SW480 (cell line): Measurements from ENCODE around the gene SUV39H1.

ENCODE experiments used
- DNase-seq: peaks from one replicate; pipeline ENCODE4 v3.0.0-alpha.2; 2016; ENCODE audit warnings: low spot score

The SUV39H1 gene

GRCh38 chrX:48714573-48714972 is 18.0 kb downstream of the SUV39H1 start:
- no peak for DNase-seq

- no peak for DNase-seq
These were observed 18.5 kb downstream of the SUV39H1 start for GRCh38 chrX:48715072-48715471.

GRCh38 chrX:48715876-48716502 is 19.5 kb downstream of the SUV39H1 start:
- DNase-seq: peak; percentile 92

DNA sequence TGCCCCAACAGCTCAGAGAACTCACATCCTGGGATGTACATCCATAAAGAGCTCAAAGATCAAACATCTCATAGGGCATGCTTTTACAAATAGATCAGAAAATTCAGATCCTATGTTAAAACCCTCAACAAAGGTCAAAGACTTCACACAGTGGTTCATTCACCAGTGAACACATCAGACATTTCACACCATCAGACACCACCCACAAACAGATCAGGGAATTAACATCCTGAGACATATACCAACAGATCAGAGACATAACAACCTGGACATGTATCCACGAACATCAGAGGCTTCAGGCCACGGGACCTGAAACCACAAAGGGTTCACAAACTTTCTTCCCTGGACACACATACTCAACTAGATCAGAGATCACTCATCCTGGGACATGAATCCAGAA is 23.4 kb downstream of the SUV39H1 start:
- no peak for DNase-seq

DNA sequence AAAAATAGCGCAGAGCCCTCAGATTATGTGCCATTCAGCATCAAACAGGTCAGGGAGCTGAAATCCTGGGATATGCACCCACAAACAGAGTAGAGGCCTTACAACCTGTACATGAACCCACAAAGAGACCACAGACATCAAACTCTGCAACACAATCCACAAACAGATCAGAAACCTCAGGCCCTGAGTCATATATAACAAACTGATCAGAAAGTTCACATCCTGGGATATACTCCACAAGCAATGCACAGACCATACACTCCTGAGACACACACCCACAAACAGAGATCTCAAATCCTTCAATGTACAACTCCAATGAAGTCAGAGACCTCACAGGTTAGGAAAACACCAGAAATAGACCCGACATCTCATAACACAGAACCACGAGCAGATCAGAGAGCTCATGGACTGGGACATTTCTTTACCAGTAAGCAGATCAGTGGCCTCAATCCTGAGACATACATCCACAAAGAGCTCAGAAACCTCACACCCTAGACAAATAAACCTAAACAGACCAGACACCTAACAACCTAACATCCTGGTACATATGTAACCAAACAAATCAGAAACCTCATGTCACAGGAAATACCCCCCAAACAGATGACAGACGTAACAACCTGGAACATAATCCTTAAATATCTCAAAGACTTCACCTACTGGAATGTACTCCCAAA is 24.2 kb downstream of the SUV39H1 start:
- no peak for DNase-seq

DNA sequence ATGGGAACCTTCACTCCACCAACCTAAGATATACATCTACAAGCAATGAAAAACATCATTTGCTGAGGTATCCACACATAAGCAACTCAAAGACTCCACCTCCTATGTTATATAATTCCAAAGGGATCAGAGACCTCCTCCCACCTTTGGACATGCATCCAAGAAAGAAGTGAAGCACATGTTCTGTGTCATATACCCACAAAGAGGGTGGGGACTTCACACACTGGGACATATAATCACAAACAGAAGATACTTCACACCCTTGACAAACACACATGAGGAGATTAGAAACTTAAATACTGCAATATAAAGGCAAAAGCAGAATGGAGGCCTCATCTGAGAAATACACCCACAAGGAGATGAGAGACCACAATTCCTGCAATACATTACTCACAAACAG is 25.4 kb downstream of the SUV39H1 start:
- no peak for DNase-seq

- DNase-seq: no peak
These were observed 30.1 kb downstream of the SUV39H1 start for GRCh38 chrX:48726596-48726995.

- DNase-seq: no peak
These were observed 32.1 kb downstream of the SUV39H1 start for GRCh38 chrX:48728653-48729052.

DNA sequence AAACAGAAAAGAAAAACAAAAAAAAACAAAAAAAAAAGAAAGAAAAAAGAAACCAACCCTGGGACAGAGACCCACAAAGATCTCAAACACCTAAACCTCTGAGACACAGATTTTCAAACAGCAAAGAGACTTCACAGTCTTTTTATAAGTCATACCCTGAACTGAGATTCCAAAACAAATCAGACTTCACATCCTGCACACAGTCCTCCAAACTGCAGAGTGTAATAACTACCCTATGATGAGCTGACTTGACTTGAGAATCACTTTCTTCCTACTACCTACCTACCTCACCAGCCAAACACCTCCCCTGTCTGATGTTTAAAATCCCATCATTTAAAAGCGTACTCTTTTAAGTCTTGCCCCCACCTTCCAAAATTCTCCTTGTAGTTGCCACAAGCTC is 39.8 kb downstream of the SUV39H1 start:
- DNase-seq: no peak

GRCh38 chrX:48736878-48737212 is 40.3 kb downstream of the SUV39H1 start:
- DNase-seq: no peak

GRCh38 chrX:48737213-48737938 is 40.8 kb downstream of the SUV39H1 start:
- DNase-seq: peak; percentile 98

GRCh38 chrX:48737940-48738339 is 41.4 kb downstream of the SUV39H1 start:
- DNase-seq: no peak

- DNase-seq: no peak
These were observed 45.3 kb downstream of the SUV39H1 start for GRCh38 chrX:48741834-48742233.

DNA sequence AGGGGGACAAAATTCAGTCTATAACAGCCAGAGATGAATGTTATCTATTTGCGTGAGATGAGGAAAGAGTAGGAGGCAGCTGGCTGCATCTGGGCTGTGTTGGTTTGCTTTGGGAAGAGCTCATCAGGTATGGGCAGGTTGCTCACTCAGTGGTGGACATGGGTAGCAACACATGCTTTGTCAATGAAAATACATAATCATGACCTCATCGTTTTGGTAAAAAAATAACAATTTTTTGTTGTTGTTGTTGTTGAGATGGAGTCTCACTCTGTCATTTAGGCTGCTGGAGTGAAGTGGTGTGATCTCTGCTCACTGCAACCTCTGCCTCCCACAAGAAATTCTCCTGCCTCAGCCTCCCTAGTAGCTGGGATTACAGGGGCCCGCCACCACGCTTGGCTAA is 48.7 kb downstream of the SUV39H1 start:
- no peak for DNase-seq

- peak; percentile 2 for DNase-seq
These were observed 51.0 kb downstream of the SUV39H1 start for GRCh38 chrX:48747415-48748016.

DNA sequence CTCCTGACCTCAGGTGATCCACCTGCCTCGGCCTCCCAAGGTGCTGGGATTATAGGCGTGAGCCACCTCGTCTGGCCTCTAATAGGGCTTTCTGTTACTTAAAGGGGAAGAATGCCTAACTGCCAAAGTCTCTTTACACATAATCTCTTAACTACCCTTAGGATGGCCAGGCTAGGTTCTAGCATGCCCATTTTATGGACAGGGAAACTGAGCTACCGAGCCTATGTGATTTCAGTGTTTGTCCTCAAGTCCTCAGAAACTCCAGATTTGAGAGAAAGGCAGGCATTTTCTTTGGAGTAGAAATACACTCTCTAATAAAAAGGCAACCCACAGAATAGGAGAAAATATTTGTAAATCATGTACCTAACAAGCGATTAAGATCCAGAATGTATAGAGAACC is 52.6 kb downstream of the SUV39H1 start:
- DNase-seq: no peak

DNA sequence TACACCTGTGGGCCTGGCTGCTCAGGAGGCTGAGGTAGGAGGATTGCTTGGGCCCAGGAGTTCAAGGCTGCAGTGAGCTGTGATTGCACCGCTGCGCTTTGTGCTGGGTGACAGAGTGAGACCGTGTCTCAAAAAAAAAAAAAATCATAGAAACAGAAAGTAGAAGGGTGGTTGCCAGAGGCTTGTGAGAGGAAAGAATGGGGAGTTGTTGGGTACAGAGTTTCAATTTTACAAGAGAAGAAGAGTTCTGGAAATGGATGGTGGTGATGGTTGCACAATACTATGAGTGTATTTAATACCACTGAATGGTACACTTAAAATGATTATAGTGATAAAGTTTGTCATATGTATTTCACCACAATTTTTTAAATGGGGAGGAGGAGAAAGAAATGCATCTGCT is 54.8 kb downstream of the SUV39H1 start:
- no peak for DNase-seq

- DNase-seq: no peak
These were observed 56.0 kb downstream of the SUV39H1 start for GRCh38 chrX:48752498-48752897.

GRCh38 chrX:48753708-48754228 is 57.2 kb downstream of the SUV39H1 start:
- no peak for DNase-seq

DNA sequence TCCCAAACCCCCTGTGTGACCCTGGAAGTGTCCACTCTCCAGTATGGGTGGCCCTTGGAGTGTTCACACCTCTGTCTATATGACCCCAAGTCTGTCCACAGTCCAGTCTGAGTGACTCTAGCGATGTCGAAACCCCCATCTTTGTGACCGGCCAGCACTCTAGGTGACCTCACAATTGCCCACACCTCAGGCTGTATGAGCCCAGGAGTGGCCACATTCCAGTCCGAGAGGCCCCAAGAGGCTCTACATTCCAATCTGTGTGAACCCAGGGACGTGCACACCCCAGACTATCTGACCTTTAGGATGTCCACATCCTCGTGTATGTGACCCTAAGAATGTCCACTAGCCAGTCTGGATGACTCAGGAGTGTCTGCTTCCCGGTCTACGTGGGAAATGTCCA is 57.7 kb downstream of the SUV39H1 start:
- DNase-seq: no peak
